Measurements from ENCODE around the gene SLC6A20. TPM values are rescaled to one million over a fixed set of nuclear protein-coding genes. Genes with fewer than 3 reads are reported as not detected.

Gene SLC6A20
- total and polyA plus RNA-seq, 2 experiments from 2014 or later = 0.05 to 0.14 TPM

- Histone ChIP-seq H3K4me1 (ENCODE audit: insufficient read depth) (no peaks in the 10 kb centered on the region), H2AFZ (no peak overlapping the region), H4K20me1 (replicated peaks; ENCODE audit: insufficient read depth) (no peaks in the 10 kb centered on the region), H3K4me2 (no peak overlapping the region), H3K79me2 (replicated peaks; ENCODE audit: insufficient read depth) (no peaks in the 10 kb centered on the region), H3K27me3 (ENCODE audit: insufficient read depth) (no peaks in the 10 kb centered on the region), H3K36me3 (ENCODE audit: insufficient read depth) (peaks cover 22% of the 10 kb centered on the region), H3K4me3 (no peak overlapping the region), H3F3A (replicated peaks; ENCODE audit: low read depth) (no peaks in the 10 kb centered on the region; the same call in 1 of the 2 replicates), H3K9me2 (ENCODE audit: insufficient read depth) (no peaks in the 10 kb centered on the region), H3K27ac (ENCODE audit: low read depth) (no peak overlapping the region)
- H3K27ac Mint-ChIP-seq = no peak overlapping the region
- no peaks in the 10 kb centered on the region for H3K9me3 Mint-ChIP-seq
- TF ChIP-seq REST (IDR thresholded peaks at IDR 0.05; ENCODE audit: unreplicated experiment) = no peak
- TF ChIP-seq CTCF (conservative IDR thresholded peaks at IDR 0.05; ENCODE audit: low read depth in 2 of 2) = no peak
- TF ChIP-seq JUNB (IDR thresholded peaks at IDR 0.05; ENCODE audit: unreplicated experiment) = no peak
- TF ChIP-seq ZNF114 (CRISPR knock-in tag; IDR thresholded peaks at IDR 0.05) = no peak
- TF ChIP-seq NANOG (IDR thresholded peaks at IDR 0.05; ENCODE audit: borderline replicate concordance) = no peak
- no peak for TF ChIP-seq EZH2phosphoT487 (IDR thresholded peaks at IDR 0.05; ENCODE audit: unreplicated experiment)
- TF ChIP-seq CREB1 (CRISPR knock-in tag; IDR thresholded peaks at IDR 0.05; ENCODE audit: low read depth) = no peak
- no peak for TF ChIP-seq ZNF462 (CRISPR knock-in tag; IDR thresholded peaks at IDR 0.05)
- no peak for TF ChIP-seq STAT1 (IDR thresholded peaks at IDR 0.05; ENCODE audit: unreplicated experiment)
- TF ChIP-seq ZNF331 (CRISPR knock-in tag; IDR thresholded peaks at IDR 0.05; ENCODE audit: low read depth) = no peak
- no peak for TF ChIP-seq POLR2AphosphoS5 (IDR thresholded peaks at IDR 0.05; ENCODE audit: low read depth)
- TF ChIP-seq ETS1 (IDR thresholded peaks at IDR 0.05) = no peak
- TF ChIP-seq EZH2 (IDR thresholded peaks at IDR 0.05; ENCODE audit: low read depth, unreplicated experiment) = no peak
- no peak overlapping the region for H3K4me3 Mint-ChIP-seq
- H3K27me3 Mint-ChIP-seq (ENCODE audit: insufficient read depth, low read depth, poor library complexity) = peaks cover 2% of the 10 kb centered on the region
- no peak for ATAC-seq
- H3K4me1 Mint-ChIP-seq = no peaks in the 10 kb centered on the region; the same call in 1 of the 3 replicates
- peaks cover 35% of the 10 kb centered on the region for H3K36me3 Mint-ChIP-seq (ENCODE audit: low read depth)
- DNase-seq (ENCODE audit: low spot score) = no peak
Measured at GRCh38 chr3:45716790-45717336, 79.5 kb downstream of the SLC6A20 start.
